ENCODE results near the gene SLC35A5.
"Not testable (repeated sequence)": the region's sequence is repeated elsewhere in the genome, so short reads cannot be mapped to it uniquely, and the experiment has no call there.

- TF ChIP-seq PATZ1 (CRISPR knock-in tag; IDR thresholded peaks at IDR 0.05; ENCODE audit: borderline replicate concordance); ZFP30 (CRISPR knock-in tag; IDR thresholded peaks at IDR 0.05); ZNF8 (CRISPR knock-in tag; IDR thresholded peaks at IDR 0.05); TSHZ2 (CRISPR knock-in tag; IDR thresholded peaks at IDR 0.05); OSR1 (CRISPR knock-in tag; IDR thresholded peaks at IDR 0.05); ESRRG (CRISPR knock-in tag; IDR thresholded peaks at IDR 0.05); ARNTL (CRISPR knock-in tag; IDR thresholded peaks at IDR 0.05; ENCODE audit: borderline replicate concordance, low read depth); CREB5 (CRISPR knock-in tag; IDR thresholded peaks at IDR 0.05; ENCODE audit: low read depth); ZNF565 (CRISPR knock-in tag; conservative IDR thresholded peaks at IDR 0.05; ENCODE audit: low read depth); ZNF70 (CRISPR knock-in tag; IDR thresholded peaks at IDR 0.05); CSDC2 (CRISPR knock-in tag; IDR thresholded peaks at IDR 0.05); BACH2 (CRISPR knock-in tag; IDR thresholded peaks at IDR 0.05; ENCODE audit: borderline replicate concordance); PPARA (CRISPR knock-in tag; IDR thresholded peaks at IDR 0.05; ENCODE audit: borderline replicate concordance): not testable (repeated sequence)
These were observed 2.5 kb downstream of the SLC35A5 start for GRCh38 chr3:112564247-112564939.

All from SK-N-SH treated with all-trans-retinoic acid at 6 μM for 48 hours (cell line).